Stimulated activated effector memory CD8-positive, alpha-beta T cell treated with anti-CD3 and anti-CD28 coated beads, Interleukin-12 subunit alpha, Interleukin-12 subunit beta, amount 100 ng/mL, for 72 hours (primary cell): ENCODE data around the gene FBXO33.

Experiments
- ATAC-seq: fragments of 150-1000 bp; cut with Tn5 transposase; 2 replicates; pipeline ENCODE4 v1.10.0; 2021
- DNase-seq, 2 donors: peaks; one replicate each; pipeline ENCODE4 v3.0.0; 2021 to 2022; ENCODE audit warnings: low spot score in 2 of 2
- H3K27ac Mint-ChIP-seq: one replicate; pipeline ENCODE4 v1.8.0; 2022; ENCODE audit warnings: mild to moderate bottlenecking, mixed read lengths
- H3K36me3 Mint-ChIP-seq: one replicate; pipeline ENCODE4 v1.8.0; 2022; ENCODE audit warnings: mild to moderate bottlenecking, mixed read lengths
- H3K4me1 Mint-ChIP-seq: one replicate; pipeline ENCODE4 v1.8.0; 2022; ENCODE audit warnings: mixed read lengths
- H3K4me3 Mint-ChIP-seq: one replicate; pipeline ENCODE4 v1.8.0; 2022; ENCODE audit warnings: mild to moderate bottlenecking, mixed read lengths
- H3K9me3 Mint-ChIP-seq: one replicate; pipeline ENCODE4 v1.8.0; 2022; ENCODE audit warnings: mixed read lengths

The FBXO33 gene

DNA sequence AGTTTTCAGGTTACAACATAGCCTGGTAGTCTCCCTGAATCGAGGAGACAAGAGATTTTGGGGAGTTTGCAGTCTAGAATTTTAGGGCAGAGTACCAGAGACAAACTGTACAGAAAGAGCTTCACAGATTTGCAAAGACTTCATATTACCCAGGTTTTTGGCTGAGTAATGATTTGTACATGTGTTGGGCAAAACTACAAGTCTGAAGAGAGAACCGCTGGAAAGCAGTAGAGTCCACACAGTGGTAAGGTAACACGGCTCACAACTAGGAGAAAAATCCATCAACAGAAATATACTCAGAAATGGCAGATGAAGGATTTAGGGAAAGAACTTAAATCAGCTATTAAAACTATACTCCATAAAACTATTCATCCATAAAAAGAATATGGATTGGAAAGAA, 25.7 kb downstream of the FBXO33 start:
- Mint-ChIP-seq H3K4me1 (peaks cover 26% of the 10 kb centered on the region), H3K36me3 (no peaks in the 10 kb centered on the region), H3K27ac (no peak overlapping the region), H3K9me3 (peaks cover 3% of the 10 kb centered on the region), H3K4me3 (no peak overlapping the region)
- no peak for ATAC-seq
- DNase-seq = no peak

DNA sequence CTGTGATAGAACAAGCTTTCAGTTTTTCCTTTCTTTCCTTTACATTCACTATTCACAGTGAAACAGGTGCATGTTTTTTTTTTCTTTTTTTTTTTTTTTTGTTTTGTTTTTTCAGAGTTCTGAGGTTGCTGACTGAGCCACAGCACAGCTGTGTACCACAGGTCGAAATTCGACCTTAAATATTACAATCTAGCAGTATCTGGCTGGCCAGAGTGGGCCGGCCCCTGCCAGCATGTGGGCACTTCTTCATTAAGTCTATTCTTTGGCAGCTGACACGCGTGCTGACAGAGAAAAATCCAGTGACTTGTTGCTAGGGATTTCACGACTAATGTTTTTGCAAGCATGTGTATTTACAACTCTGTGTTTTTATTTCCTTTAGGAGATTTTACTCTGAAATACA, 33.9 kb downstream of the FBXO33 start:
- H3K36me3 Mint-ChIP-seq = peaks cover 38% of the 10 kb centered on the region
- no peak overlapping the region for H3K27ac Mint-ChIP-seq
- H3K4me3 Mint-ChIP-seq = no peak overlapping the region
- ATAC-seq (no peak), DNase-seq (no peak)
- H3K9me3 Mint-ChIP-seq = no peaks in the 10 kb centered on the region
- H3K4me1 Mint-ChIP-seq = peaks cover 7% of the 10 kb centered on the region

DNA sequence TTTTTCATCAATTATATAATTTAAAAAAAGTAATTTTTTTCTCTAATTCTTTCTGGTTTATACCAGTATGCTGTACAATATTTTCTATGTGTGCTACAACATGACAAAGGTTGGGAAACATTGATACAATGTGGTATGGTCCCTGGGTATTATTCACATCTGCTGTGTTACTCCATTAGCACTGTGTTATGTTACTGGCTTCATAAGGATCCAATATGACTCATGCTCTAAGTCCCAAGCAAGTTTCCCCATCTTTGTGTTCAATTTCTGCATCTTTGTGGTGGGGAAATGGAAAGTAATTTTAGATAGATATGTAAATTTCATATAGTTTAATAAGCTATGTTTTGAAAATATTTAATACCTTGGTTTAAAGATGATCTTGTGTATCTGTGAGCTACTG, 35.8 kb downstream of the FBXO33 start:
- Mint-ChIP-seq H3K27ac (no peak overlapping the region), H3K4me1 (peaks cover 7% of the 10 kb centered on the region), H3K9me3 (no peaks in the 10 kb centered on the region), H3K36me3 (peaks cover 38% of the 10 kb centered on the region), H3K4me3 (no peak overlapping the region)
- ATAC-seq (no peak), DNase-seq (no peak)

DNA sequence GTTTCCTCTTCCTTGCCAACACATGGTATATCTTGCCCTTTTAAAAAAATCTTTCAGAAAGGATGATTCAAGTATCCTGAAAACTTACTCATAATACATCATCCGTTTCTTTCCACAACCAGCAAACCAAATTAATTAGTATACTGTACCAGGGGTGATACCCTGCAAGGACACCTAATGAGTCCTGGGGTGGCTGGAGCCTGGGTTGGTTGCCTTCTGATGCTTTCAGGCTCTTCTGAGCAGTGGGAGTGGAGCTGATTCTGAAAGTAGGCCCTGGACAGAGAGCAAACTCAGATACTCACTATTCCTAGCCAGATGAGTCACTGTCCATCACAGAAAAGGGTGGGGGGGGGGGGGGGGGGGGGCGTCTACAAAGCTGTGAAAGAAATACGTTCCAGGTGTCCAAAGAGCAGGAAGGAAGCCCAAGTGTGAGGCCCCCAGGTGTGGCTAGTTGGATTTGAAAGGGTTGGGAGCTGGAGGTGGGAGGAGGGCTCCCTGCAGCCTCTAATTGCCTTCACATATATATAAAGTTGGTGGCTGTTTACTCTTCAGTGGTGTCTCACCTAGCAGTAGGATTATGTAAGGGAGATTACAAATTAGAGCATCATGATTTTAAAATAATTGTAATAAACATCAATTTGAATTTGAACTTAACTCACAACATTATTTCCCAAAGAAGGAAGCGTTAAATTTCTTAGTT, 36.5 kb downstream of the FBXO33 start:
- DNase-seq = no peak
- peaks cover 7% of the 10 kb centered on the region for H3K4me1 Mint-ChIP-seq
- peak overlapping the region; percentile 56 for H3K27ac Mint-ChIP-seq
- no peak overlapping the region for H3K4me3 Mint-ChIP-seq
- no peaks in the 10 kb centered on the region for H3K9me3 Mint-ChIP-seq
- ATAC-seq = peak; percentile 91
- H3K36me3 Mint-ChIP-seq = peaks cover 37% of the 10 kb centered on the region

GRCh38 chr14:39393289-39393688, 38.9 kb downstream of the FBXO33 start:
- Mint-ChIP-seq H3K4me3 (no peak overlapping the region), H3K36me3 (peaks cover 15% of the 10 kb centered on the region), H3K27ac (no peak overlapping the region), H3K9me3 (no peaks in the 10 kb centered on the region), H3K4me1 (peaks cover 13% of the 10 kb centered on the region)
- ATAC-seq (no peak), DNase-seq (no peak)

GRCh38 chr14:39384177-39384576, 48.1 kb downstream of the FBXO33 start:
- DNase-seq (no peak), ATAC-seq (no peak)
- H3K4me1 Mint-ChIP-seq = peaks cover 19% of the 10 kb centered on the region
- no peaks in the 10 kb centered on the region for H3K9me3 Mint-ChIP-seq
- no peak overlapping the region for H3K4me3 Mint-ChIP-seq
- H3K27ac Mint-ChIP-seq = no peak overlapping the region
- no peaks in the 10 kb centered on the region for H3K36me3 Mint-ChIP-seq

- Mint-ChIP-seq H3K4me3 (no peak overlapping the region), H3K36me3 (no peaks in the 10 kb centered on the region), H3K4me1 (peaks cover 16% of the 10 kb centered on the region), H3K27ac (no peak overlapping the region), H3K9me3 (no peaks in the 10 kb centered on the region)
- ATAC-seq (peak; percentile 8), DNase-seq (no peak)
Observed at GRCh38 chr14:39383741-39384140, 48.5 kb downstream of the FBXO33 start.

GRCh38 chr14:39383026-39383660, 49.1 kb downstream of the FBXO33 start:
- H3K4me3 Mint-ChIP-seq = no peak overlapping the region
- peaks cover 16% of the 10 kb centered on the region for H3K4me1 Mint-ChIP-seq
- H3K36me3 Mint-ChIP-seq = no peaks in the 10 kb centered on the region
- DNase-seq (no peak), ATAC-seq (peak; percentile 95)
- no peak overlapping the region for H3K27ac Mint-ChIP-seq
- no peaks in the 10 kb centered on the region for H3K9me3 Mint-ChIP-seq

DNA sequence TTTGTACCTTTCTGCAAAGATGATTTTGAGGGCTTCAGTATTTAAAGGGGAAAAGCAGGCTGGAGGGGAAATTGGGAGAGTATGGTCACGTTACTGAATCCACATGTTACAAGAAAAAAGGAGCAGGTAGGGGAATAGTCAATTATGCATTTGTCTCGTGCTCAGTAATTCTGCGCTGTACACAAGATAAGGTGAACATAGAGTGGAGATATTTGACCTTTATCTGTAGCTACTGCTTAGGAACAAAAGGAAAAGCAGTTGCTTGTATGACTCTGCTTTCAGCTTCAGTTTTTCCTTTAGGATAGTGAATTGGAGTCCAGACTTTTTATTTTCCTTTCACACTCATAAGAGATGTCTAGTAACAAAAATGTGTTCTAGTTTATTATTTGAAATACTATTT, 49.8 kb downstream of the FBXO33 start:
- H3K9me3 Mint-ChIP-seq = no peaks in the 10 kb centered on the region
- ATAC-seq = no peak

GRCh38 chr14:39381366-39381765, 50.9 kb downstream of the FBXO33 start:
- Mint-ChIP-seq H3K4me1 (peaks cover 21% of the 10 kb centered on the region), H3K9me3 (no peaks in the 10 kb centered on the region), H3K27ac (no peak overlapping the region), H3K4me3 (no peak overlapping the region), H3K36me3 (no peaks in the 10 kb centered on the region)
- DNase-seq (no peak), ATAC-seq (no peak)

More for the DNA sequence above, 49.8 kb downstream of the FBXO33 start:
- no peak for DNase-seq
- Mint-ChIP-seq H3K4me1 (peaks cover 16% of the 10 kb centered on the region), H3K27ac (no peak overlapping the region), H3K36me3 (no peaks in the 10 kb centered on the region), H3K4me3 (no peak overlapping the region)

DNA sequence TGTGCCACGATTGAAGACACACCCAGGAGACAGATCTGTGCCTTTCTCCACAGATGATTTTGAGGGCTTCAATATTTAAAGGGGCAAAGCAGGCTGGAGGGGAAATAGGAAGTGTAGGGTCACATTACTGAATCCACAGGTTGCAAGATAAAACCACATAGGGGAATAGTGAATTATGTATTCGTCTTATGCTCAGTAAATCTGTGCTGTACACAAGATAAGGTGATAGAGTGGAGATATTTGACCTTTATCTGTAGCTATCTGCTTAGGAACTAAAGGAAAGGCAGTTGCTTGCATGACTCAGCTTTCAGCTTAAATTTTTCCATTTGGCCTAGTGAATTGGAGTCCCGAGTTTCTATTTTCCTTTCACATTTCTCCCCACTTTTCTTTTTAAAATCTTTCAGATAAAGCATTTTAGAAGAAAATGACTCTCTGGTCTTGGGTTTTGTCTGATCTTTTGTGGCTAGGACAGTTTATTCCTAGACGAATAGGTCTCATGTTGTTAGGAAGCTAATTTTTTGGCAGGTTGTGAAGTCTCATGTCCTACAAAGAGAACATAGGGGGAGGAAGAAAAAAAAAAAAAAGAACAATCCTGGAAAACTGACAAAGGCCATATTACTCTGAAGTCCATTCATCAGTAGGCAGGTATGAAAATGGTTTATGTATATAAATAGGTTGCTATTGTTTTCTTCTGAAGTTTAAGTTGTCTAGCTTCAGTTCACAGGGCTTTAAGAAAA, 55.4 kb downstream of the FBXO33 start:
- Mint-ChIP-seq H3K4me3 (no peak overlapping the region), H3K36me3 (peaks cover 12% of the 10 kb centered on the region), H3K9me3 (no peaks in the 10 kb centered on the region), H3K27ac (peak overlapping the region; percentile 30), H3K4me1 (peaks cover 6% of the 10 kb centered on the region)
- DNase-seq (no peak), ATAC-seq (no peak)

DNA sequence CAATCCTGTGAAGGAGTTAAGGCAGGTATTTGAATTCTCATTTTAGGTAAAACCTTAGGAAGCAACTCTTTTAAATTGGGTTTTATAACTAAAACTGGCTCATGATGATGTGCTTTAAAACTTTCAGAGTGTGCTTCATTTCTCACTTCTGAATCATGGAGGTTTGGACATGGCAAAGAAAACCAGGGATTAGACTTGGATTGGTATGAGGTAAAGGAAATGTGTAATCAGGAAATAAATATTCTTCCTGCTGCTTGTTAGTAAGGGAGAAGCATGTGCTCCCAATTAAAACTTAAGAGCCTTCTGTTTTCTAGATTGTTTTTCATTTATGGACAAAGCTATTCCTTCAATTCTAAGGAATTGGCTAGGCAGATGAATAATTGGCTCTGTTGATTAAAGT, 57.4 kb downstream of the FBXO33 start:
- H3K4me3 Mint-ChIP-seq = no peak overlapping the region
- ATAC-seq (no peak), DNase-seq (no peak)
- peaks cover 6% of the 10 kb centered on the region for H3K4me1 Mint-ChIP-seq
- peak overlapping the region; percentile 34 for H3K27ac Mint-ChIP-seq
- peaks cover 20% of the 10 kb centered on the region for H3K36me3 Mint-ChIP-seq
- no peaks in the 10 kb centered on the region for H3K9me3 Mint-ChIP-seq

- Mint-ChIP-seq H3K4me3 (no peak overlapping the region), H3K27ac (no peak overlapping the region), H3K4me1 (peaks cover 6% of the 10 kb centered on the region), H3K9me3 (no peaks in the 10 kb centered on the region), H3K36me3 (peaks cover 27% of the 10 kb centered on the region)
- ATAC-seq (no peak), DNase-seq (no peak)
Observed at GRCh38 chr14:39372656-39373055, 59.6 kb downstream of the FBXO33 start.

- ATAC-seq = no peak
- H3K27ac Mint-ChIP-seq = no peak overlapping the region
- H3K36me3 Mint-ChIP-seq = peaks cover 33% of the 10 kb centered on the region
- no peak for DNase-seq
- no peak overlapping the region for H3K4me3 Mint-ChIP-seq
- peaks cover 16% of the 10 kb centered on the region for H3K4me1 Mint-ChIP-seq
- peaks cover 4% of the 10 kb centered on the region for H3K9me3 Mint-ChIP-seq
Observed at GRCh38 chr14:39370415-39370814, 61.8 kb downstream of the FBXO33 start.

DNA sequence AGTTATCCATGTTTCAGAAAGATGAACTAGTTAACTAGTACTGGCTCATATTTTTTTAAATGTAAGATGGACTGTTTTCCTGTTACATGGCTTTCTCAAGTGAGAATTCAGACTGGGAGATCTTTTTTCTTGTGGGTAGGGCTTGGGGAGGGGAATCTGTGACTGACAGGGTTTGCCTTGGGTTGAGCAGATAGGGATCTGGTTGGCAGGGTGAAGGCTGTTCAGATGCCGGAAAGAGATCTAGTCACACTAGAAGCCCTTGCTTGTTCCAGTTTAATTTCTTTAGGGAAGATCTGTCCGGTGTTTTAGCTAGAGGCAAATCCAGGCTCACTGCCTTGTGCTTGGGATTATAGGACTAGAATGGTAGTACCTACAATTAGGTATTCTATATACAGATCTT, 63.2 kb downstream of the FBXO33 start:
- DNase-seq (no peak), ATAC-seq (no peak)
- Mint-ChIP-seq H3K4me3 (no peak overlapping the region), H3K4me1 (peaks cover 17% of the 10 kb centered on the region), H3K9me3 (peaks cover 7% of the 10 kb centered on the region), H3K27ac (peak overlapping the region; percentile 10), H3K36me3 (peaks cover 46% of the 10 kb centered on the region)
